HEK293T (cell line): Measurements from ENCODE around the gene TYRP1.

Experiments used
- ARNT ChIP-seq: fragments of 450-650 bp; IDR thresholded peaks from 2 replicates; pipeline ENCODE4 v1.6.1; 2017; ENCODE audit warnings: mild to moderate bottlenecking
- BHLHE40 ChIP-seq: fragments of 450-650 bp; IDR thresholded peaks from 2 replicates; pipeline ENCODE4 v1.6.1; 2016; ENCODE audit warnings: mild to moderate bottlenecking, moderate library complexity, borderline replicate concordance
- CTBP1 ChIP-seq: fragments of 450-650 bp; IDR thresholded peaks from 2 replicates; pipeline ENCODE4 v1.6.1; 2016; ENCODE audit warnings: borderline replicate concordance
- FOXA1 ChIP-seq: fragments of 450-650 bp; IDR thresholded peaks from 2 replicates; pipeline ENCODE4 v1.6.1; 2016; ENCODE audit warnings: mild to moderate bottlenecking
- FOXK2 ChIP-seq: fragments of 450-650 bp; IDR thresholded peaks from 2 replicates; pipeline ENCODE4 v1.6.1; 2016; ENCODE audit warnings: mild to moderate bottlenecking
- FOXM1 ChIP-seq: fragments of 450-650 bp; IDR thresholded peaks from 2 replicates; pipeline ENCODE4 v1.6.1; 2017; ENCODE audit warnings: mild to moderate bottlenecking, borderline replicate concordance
- HDGF ChIP-seq: fragments of 450-650 bp; IDR thresholded peaks from 2 replicates; pipeline ENCODE4 v1.6.1; 2017; ENCODE audit warnings: antibody characterized with exemption, borderline replicate concordance
- LEF1 ChIP-seq: fragments of 450-650 bp; IDR thresholded peaks from 2 replicates; pipeline ENCODE4 v1.6.1; 2017; ENCODE audit warnings: mild to moderate bottlenecking, borderline replicate concordance
- NFRKB ChIP-seq: fragments of 450-650 bp; IDR thresholded peaks from 2 replicates; pipeline ENCODE4 v1.6.1; 2016; ENCODE audit warnings: mild to moderate bottlenecking, moderate library complexity
- PKNOX1 ChIP-seq: fragments of 450-650 bp; IDR thresholded peaks from 2 replicates; pipeline ENCODE4 v1.6.1; 2016
- SP1 ChIP-seq: fragments of 450-650 bp; IDR thresholded peaks from 2 replicates; pipeline ENCODE4 v1.6.1; 2017
- TARDBP ChIP-seq: fragments of 450-650 bp; IDR thresholded peaks from 2 replicates; pipeline ENCODE4 v1.6.1; 2016
- ZNF384 ChIP-seq: fragments of 450-650 bp; IDR thresholded peaks from 2 replicates; pipeline ENCODE4 v1.6.1; 2016

- TF ChIP-seq FOXK2 (no peak), NFRKB (no peak), ARNT (no peak), TARDBP (no peak), BHLHE40 (no peak), SP1 (no peak), FOXM1 (no peak), PKNOX1 (no peak), FOXA1 (no peak), LEF1 (no peak), HDGF (no peak), CTBP1 (no peak), ZNF384 (no peak)
Observed at GRCh38 chr9:12716823-12717600, 23.8 kb downstream of the TYRP1 start.
